DND-41 (cell line): ENCODE data around the gene SLX4.

Experiments
- ATAC-seq: fragments of 200-7000 bp; cut with Tn5 transposase; 3 replicates; pipeline ENCODE4 v1.9.1; 2021; ENCODE audit warnings: low read depth; ENCODE audit not compliant: insufficient read depth
- DNase-seq: peaks from one replicate; pipeline ENCODE4 v3.0.0-alpha.2; 2020
- H2AFZ ChIP-seq: 2 replicates; pipeline ENCODE4 v1.6.0; 2012; ENCODE audit warnings: low read depth, low read length
- H3K27ac ChIP-seq: 2 replicates; pipeline ENCODE4 v1.5.1; 2012; ENCODE audit warnings: low read length, inconsistent platforms
- H3K27me3 ChIP-seq: fragments of 200-600 bp; sonication (generic); 2 replicates; pipeline ENCODE4 v1.6.0; 2012; ENCODE audit warnings: low read length, mild to moderate bottlenecking, inconsistent platforms; ENCODE audit not compliant: insufficient read depth, poor library complexity
- H3K36me3 ChIP-seq: 2 replicates; pipeline ENCODE4 v1.5.1; 2012; ENCODE audit warnings: low read length, inconsistent platforms; ENCODE audit not compliant: insufficient read depth
- H3K4me1 ChIP-seq: 2 replicates; pipeline ENCODE4 v1.5.1; 2012; ENCODE audit warnings: mild to moderate bottlenecking, low read length; ENCODE audit not compliant: insufficient read depth
- H3K4me2 ChIP-seq: 2 replicates; pipeline ENCODE4 v1.6.0; 2012; ENCODE audit warnings: mild to moderate bottlenecking, moderate library complexity, low read length, inconsistent platforms; ENCODE audit not compliant: insufficient read depth
- H3K4me3 ChIP-seq, 2 experiments: fragments of 200-600 bp in 1 of 2; shearing (Covaris generic) in 1 of 2; 2 replicates each; pipeline ENCODE4 v1.5.1; 2012 to 2016; ENCODE audit warnings: inconsistent platforms in 2 of 2, low read length in 2 of 2, mild to moderate bottlenecking in 2 of 2, low read depth in 1 of 2, moderate library complexity in 1 of 2
- H3K79me2 ChIP-seq: 2 replicates; pipeline ENCODE4 v1.6.0; 2012; ENCODE audit warnings: low read length, inconsistent platforms; ENCODE audit not compliant: insufficient read depth
- H3K9ac ChIP-seq: 2 replicates; pipeline ENCODE4 v1.6.0; 2012; ENCODE audit warnings: low read depth, mild to moderate bottlenecking, inconsistent platforms, low read length, moderate library complexity
- H3K9me3 ChIP-seq: 2 replicates; pipeline ENCODE4 v1.5.1; 2012; ENCODE audit warnings: low read length, moderate library complexity, mild to moderate bottlenecking, inconsistent platforms; ENCODE audit not compliant: insufficient read depth, severe bottlenecking
- H4K20me1 ChIP-seq: 2 replicates; pipeline ENCODE4 v1.6.0; 2012; ENCODE audit warnings: low read length; ENCODE audit not compliant: insufficient read depth
- CTCF ChIP-seq: IDR thresholded peaks from 2 replicates; pipeline ENCODE4 v1.5.1; 2012; ENCODE audit warnings: borderline replicate concordance, low read length, moderate library complexity, mild to moderate bottlenecking; ENCODE audit not compliant: poor library complexity, severe bottlenecking; ENCODE audit errors: extremely low read depth
- EZH2 ChIP-seq: IDR thresholded peaks from 3 replicates; pipeline ENCODE4 v1.6.1; 2012; ENCODE audit warnings: borderline replicate concordance, low read depth, mild to moderate bottlenecking, moderate library complexity, low read length, inconsistent platforms; ENCODE audit not compliant: severe bottlenecking

SLX4 gene

GRCh38 chr16:3553138-3553923, 58.1 kb downstream of the SLX4 start:
- Histone ChIP-seq H3K9me3 (no peaks in the 10 kb centered on the region), H4K20me1 (no peaks in the 10 kb centered on the region), H3K27ac (no peak overlapping the region), H3K36me3 (peaks cover 68% of the 10 kb centered on the region), H3K27me3 (no peaks in the 10 kb centered on the region), H3K9ac (no peak overlapping the region), H3K4me2 (no peak overlapping the region), H2AFZ (no peak overlapping the region), H3K79me2 (no peaks in the 10 kb centered on the region), H3K4me1 (no peaks in the 10 kb centered on the region), H3K4me3 (no peak overlapping the region)
- no peak for ATAC-seq
- no peak for DNase-seq
- no peak for TF ChIP-seq EZH2
- TF ChIP-seq CTCF, result no peak

- H3K79me2 ChIP-seq, result no peaks in the 10 kb centered on the region
- no peaks in the 10 kb centered on the region for H4K20me1 ChIP-seq
Measured at GRCh38 chr16:3550851-3551847, 60.3 kb downstream of the SLX4 start.

GRCh38 chr16:3549906-3550305, 61.5 kb downstream of the SLX4 start:
- ATAC-seq, result no peak
- no peak overlapping the region for H2AFZ ChIP-seq
- TF ChIP-seq CTCF (no peak), EZH2 (no peak)
- no peaks in the 10 kb centered on the region for H3K9me3 ChIP-seq
- H3K4me3 ChIP-seq, result no peak overlapping the region
- DNase-seq, result no peak
- H4K20me1 ChIP-seq, result no peaks in the 10 kb centered on the region
- peaks cover 62% of the 10 kb centered on the region for H3K36me3 ChIP-seq
- H3K27me3 ChIP-seq, result no peaks in the 10 kb centered on the region
- H3K4me2 ChIP-seq, result no peak overlapping the region
- no peak overlapping the region for H3K27ac ChIP-seq
- no peak overlapping the region for H3K9ac ChIP-seq
- no peaks in the 10 kb centered on the region for H3K4me1 ChIP-seq
- no peaks in the 10 kb centered on the region for H3K79me2 ChIP-seq

More at GRCh38 chr16:3550851-3551847, 60.3 kb downstream of the SLX4 start:
- TF ChIP-seq CTCF (no peak), EZH2 (no peak)
- H2AFZ ChIP-seq, result no peak overlapping the region
- H3K4me3 ChIP-seq, result no peak overlapping the region
- no peak overlapping the region for H3K9ac ChIP-seq
- DNase-seq (no peak), ATAC-seq (no peak)
- no peaks in the 10 kb centered on the region for H3K4me1 ChIP-seq
- no peaks in the 10 kb centered on the region for H3K27me3 ChIP-seq
- H3K9me3 ChIP-seq, result no peaks in the 10 kb centered on the region
- H3K36me3 ChIP-seq, result peaks cover 62% of the 10 kb centered on the region
- no peak overlapping the region for H3K4me2 ChIP-seq
- H3K27ac ChIP-seq, result no peak overlapping the region
